HEK293T (cell line): ENCODE results near the gene SOX6.

Experiments
- ARNT ChIP-seq: fragments of 450-650 bp; IDR thresholded peaks from 2 replicates; pipeline ENCODE4 v1.6.1; 2017; ENCODE audit warnings: mild to moderate bottlenecking
- BHLHE40 ChIP-seq: fragments of 450-650 bp; IDR thresholded peaks from 2 replicates; pipeline ENCODE4 v1.6.1; 2016; ENCODE audit warnings: mild to moderate bottlenecking, moderate library complexity, borderline replicate concordance
- CTBP1 ChIP-seq: fragments of 450-650 bp; IDR thresholded peaks from 2 replicates; pipeline ENCODE4 v1.6.1; 2016; ENCODE audit warnings: borderline replicate concordance
- ELF4 ChIP-seq: fragments of 450-650 bp; IDR thresholded peaks from 2 replicates; pipeline ENCODE4 v1.6.1; 2017; ENCODE audit warnings: antibody characterized with exemption
- FOXA1 ChIP-seq: fragments of 450-650 bp; IDR thresholded peaks from 2 replicates; pipeline ENCODE4 v1.6.1; 2016; ENCODE audit warnings: mild to moderate bottlenecking
- FOXM1 ChIP-seq: fragments of 450-650 bp; IDR thresholded peaks from 2 replicates; pipeline ENCODE4 v1.6.1; 2017; ENCODE audit warnings: mild to moderate bottlenecking, borderline replicate concordance
- HDGF ChIP-seq: fragments of 450-650 bp; IDR thresholded peaks from 2 replicates; pipeline ENCODE4 v1.6.1; 2017; ENCODE audit warnings: antibody characterized with exemption, borderline replicate concordance
- L3MBTL2 ChIP-seq: fragments of 450-650 bp; conservative IDR thresholded peaks from 2 replicates; pipeline ENCODE4 v1.6.1; 2016; ENCODE audit warnings: mild to moderate bottlenecking
- SP1 ChIP-seq: fragments of 450-650 bp; IDR thresholded peaks from 2 replicates; pipeline ENCODE4 v1.6.1; 2017
- TARDBP ChIP-seq: fragments of 450-650 bp; IDR thresholded peaks from 2 replicates; pipeline ENCODE4 v1.6.1; 2016
- ZNF384 ChIP-seq: fragments of 450-650 bp; IDR thresholded peaks from 2 replicates; pipeline ENCODE4 v1.6.1; 2016

DNA sequence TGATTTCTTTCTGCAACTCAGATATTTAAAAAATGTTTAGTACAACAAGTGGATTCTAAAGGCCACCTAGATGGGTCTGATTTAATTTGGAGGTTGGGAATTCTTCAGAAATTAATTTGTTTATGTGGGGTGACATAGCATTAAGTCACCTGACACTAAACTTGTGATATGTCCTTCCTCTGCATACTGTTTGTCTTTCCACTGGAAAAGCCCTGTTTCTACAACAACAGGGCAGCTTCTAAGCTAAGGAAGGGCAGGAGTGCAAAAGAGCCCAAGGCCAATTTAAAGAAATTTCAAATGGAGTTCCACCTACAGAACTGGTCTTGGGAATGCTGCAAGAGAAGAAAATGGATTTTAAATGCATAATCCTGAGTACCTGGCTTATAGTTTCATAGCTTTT is 319.2 kb downstream of the SOX6 start:
- TF ChIP-seq ARNT (no peak), BHLHE40 (no peak), FOXA1 (no peak), TARDBP (no peak), SP1 (no peak), HDGF (no peak), CTBP1 (no peak), ELF4 (no peak), ZNF384 (no peak), L3MBTL2 (no peak), FOXM1 (no peak)
